Spinal cord (tissue), 10 donors: Measurements from ENCODE around the gene GYS2. TPM values are rescaled to one million over a fixed set of nuclear protein-coding genes. Genes with fewer than 3 reads are reported as not detected.
"Not testable (repeated sequence)": the region's sequence is repeated elsewhere in the genome, so short reads cannot be mapped to it uniquely, and the experiment has no call there.

ENCODE experiments used
- DNase-seq, 6 donors: peaks; one replicate each; pipeline versions ENCODE4 v3.0.0 to v3.0.0-alpha.2; 2013 to 2015; ENCODE audit warnings: low spot score in 6 of 6, low read depth in 4 of 6
- H3K27ac ChIP-seq: one replicate; pipeline ENCODE4 v1.5.1; 2013; ENCODE audit warnings: low read depth, low read length, control low read depth
- H3K27me3 ChIP-seq: one replicate; pipeline ENCODE4 v1.6.1; 2013; ENCODE audit warnings: low read length; ENCODE audit not compliant: control insufficient read depth, insufficient read depth
- H3K36me3 ChIP-seq: one replicate; pipeline ENCODE4 v1.6.1; 2013; ENCODE audit warnings: low read length; ENCODE audit not compliant: control insufficient read depth, insufficient read depth
- H3K4me1 ChIP-seq: one replicate; pipeline ENCODE4 v1.6.1; 2013; ENCODE audit warnings: low read length; ENCODE audit not compliant: control insufficient read depth, insufficient read depth
- H3K4me3 ChIP-seq: one replicate; pipeline ENCODE4 v1.5.1; 2013; ENCODE audit warnings: low read depth, low read length, control low read depth
- H3K9me3 ChIP-seq: one replicate; pipeline ENCODE4 v1.6.1; 2013; ENCODE audit warnings: low read length; ENCODE audit not compliant: control insufficient read depth, insufficient read depth
- WGBS: methylation state at CpG from one replicate; pipeline ENCODE4 v1.1.5; 2013; ENCODE audit warnings: missing lambda C conversion rate; ENCODE audit not compliant: insufficient coverage; 5-methylcytosine and 5-hydroxymethylcytosine counted together
- long read RNA-seq, 4 donors: transcript quantifications; one replicate each; lab custom pipeline, GENCODE V29; 2026
- polyA plus RNA-seq, 2 donors: library from polyadenylated mRNA; unstranded; fragments of 120-200 nt; gene quantifications; one replicate each; pipeline ENCODE4 v1.2.1, GENCODE V29; 2013; ENCODE audit not compliant: insufficient read length in 2 of 2
- total RNA-seq, 2 donors: library from RNA; depleted of rRNA in 1 of 2; stranded (reverse); fragments of 120-200 nt in 1 of 2; fragments of >200 nt in 1 of 2; gene quantifications; one replicate each; pipeline versions ENCODE4 v1.2.3 to v1.2.4, GENCODE V29; 2013 to 2014
- donor health status: healthy.

GYS2 gene
- total RNA-seq (under 1 TPM in 1 of 2 donors, not detected in 1; 0.06 TPM), polyA plus RNA-seq (under 1 TPM in 1 of 2 donors, not detected in 1; 0.18 TPM)
- long read RNA-seq, donor 1: 0 reads
- long read RNA-seq, donor 2: 0 reads
- long read RNA-seq, donor 3: 0 reads
- long read RNA-seq, donor 4: 0 reads

DNA sequence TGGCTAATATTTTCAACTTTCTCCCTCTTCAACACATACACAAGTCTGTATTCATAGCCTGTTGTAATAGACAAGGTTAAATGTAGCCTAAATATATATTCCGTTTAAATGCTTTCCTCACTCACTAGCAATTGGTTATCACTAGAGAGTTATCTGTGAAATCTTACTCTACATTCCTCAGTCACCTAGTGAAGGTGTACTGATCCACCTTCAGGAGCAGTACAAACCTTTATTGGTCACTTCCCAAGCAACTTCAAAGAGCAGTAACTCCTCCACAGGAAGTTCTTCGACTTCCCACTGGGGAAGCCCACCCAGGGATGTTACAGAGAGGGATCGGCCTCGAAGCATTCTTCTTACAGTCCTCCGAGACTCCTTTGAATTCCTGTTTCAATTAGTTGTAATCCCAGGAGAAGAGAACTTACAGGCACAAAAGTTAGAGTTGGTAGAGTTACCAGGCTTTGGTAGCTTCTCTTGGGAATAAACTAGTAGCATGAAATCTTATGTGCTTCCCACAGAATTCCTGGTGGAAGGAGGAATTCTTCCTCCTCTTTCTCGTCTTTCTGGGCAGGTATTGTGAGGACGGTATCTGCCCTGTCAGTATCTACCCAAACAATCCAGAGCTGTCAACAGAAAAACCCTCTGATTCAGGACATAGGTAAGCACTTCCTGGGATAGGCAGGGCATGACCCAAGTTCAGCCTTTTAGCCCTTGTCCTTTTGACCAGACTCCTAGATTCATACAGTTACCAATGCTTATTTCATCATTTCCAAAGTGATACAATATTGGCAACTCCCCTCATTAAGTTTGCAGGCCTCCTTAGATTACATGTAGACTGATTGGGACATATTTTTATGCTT, at the start of gene GYS2:
Gene GYS2 (minus strand): TSS at position 603 of the 857 bp plus-strand sequence. CDS start 255 bp downstream, at position 348.
- no peak within 1 kb of the TSS for H3K4me3 ChIP-seq
- DNase-seq: no peak
- no peaks in the 10 kb centered on the region for H3K4me1 ChIP-seq
- 67% methylated on average over 1 of the region's 7 CpGs for WGBS
- no peak within 1 kb of the TSS for H3K27ac ChIP-seq
- no peaks in the 10 kb centered on the region for H3K9me3 ChIP-seq
- no peaks in the 10 kb centered on the region for H3K27me3 ChIP-seq
- no peaks in the 10 kb centered on the region for H3K36me3 ChIP-seq

DNA sequence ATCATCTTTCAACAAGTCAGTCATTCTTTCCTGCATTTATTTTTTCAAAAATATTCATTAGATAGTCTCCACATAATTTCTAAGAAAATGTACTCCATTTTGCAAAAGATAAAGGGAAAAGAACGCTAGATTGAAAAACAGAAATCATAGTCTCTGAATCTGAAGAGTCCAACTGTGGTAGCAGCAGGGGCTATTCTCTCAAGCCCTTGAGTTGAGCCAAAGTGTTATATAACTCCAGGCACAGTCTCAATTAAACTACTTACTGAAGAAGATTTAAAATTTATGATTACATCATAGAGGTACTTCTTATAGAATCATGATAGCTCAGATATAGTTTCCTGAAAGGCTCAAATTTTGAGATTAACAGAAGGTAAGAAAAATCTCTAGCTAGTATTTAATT, 47.2 kb upstream of the GYS2 start:
- no CpG with 5 or more reads among the region's 1 CpG for WGBS
- Histone ChIP-seq H3K27ac (no peak overlapping the region), H3K4me3 (no peak overlapping the region), H3K4me1 (no peaks in the 10 kb centered on the region), H3K36me3 (peaks cover 16% of the 10 kb centered on the region), H3K27me3 (no peaks in the 10 kb centered on the region), H3K9me3 (no peaks in the 10 kb centered on the region)
- DNase-seq: no peak

DNA sequence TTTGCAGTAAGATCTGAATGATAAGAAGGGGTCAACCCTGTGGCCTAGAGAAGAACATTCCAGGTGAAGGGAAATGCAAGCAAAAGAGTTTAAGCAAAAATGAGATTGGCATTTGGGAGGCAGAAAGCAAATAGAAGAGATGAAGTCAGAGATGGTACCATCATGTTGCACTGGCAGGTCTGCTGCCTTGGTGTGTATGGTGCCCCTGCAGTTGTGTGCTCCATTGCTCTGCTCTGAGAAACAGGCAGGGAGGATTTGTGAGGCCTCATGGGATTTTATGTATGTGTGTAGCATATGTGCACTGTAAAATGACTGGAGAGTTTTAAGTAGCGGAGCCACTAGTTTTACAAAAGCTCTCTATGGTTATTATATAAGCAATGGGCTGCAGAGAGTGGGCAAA, 46.4 kb upstream of the GYS2 start:
- no peaks in the 10 kb centered on the region for H3K9me3 ChIP-seq
- no peak for DNase-seq
- no peak overlapping the region for H3K27ac ChIP-seq
- no peaks in the 10 kb centered on the region for H3K27me3 ChIP-seq
- no peak overlapping the region for H3K4me3 ChIP-seq
- H3K36me3 ChIP-seq: peaks cover 19% of the 10 kb centered on the region
- no peaks in the 10 kb centered on the region for H3K4me1 ChIP-seq
- WGBS: no CpG with 5 or more reads among the region's 1 CpG

DNA sequence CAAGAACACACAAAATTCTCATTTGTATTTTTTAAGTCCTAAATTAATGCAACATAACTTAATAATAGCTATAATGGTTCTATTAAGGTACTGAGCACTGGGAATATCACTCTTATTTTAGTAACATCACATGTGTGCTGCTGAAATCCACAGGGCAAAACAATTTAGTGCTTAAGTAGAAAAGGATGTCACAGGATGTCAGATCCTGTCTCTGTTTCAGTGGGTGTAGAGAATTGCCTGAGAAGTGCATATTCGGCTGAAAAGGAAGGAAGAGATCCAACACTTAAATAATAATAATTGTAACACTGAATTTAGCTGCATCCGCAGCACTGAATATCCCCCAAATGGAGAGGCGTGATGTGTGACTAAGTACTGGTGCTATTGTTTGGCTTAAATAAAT, 44.4 kb upstream of the GYS2 start:
- Histone ChIP-seq H3K9me3 (no peaks in the 10 kb centered on the region), H3K36me3 (peaks cover 25% of the 10 kb centered on the region), H3K4me3 (no peak overlapping the region), H3K27me3 (no peaks in the 10 kb centered on the region), H3K4me1 (no peaks in the 10 kb centered on the region), H3K27ac (no peak overlapping the region)
- DNase-seq: no peak
- WGBS: no CpG with 5 or more reads among the region's 3 CpGs

DNA sequence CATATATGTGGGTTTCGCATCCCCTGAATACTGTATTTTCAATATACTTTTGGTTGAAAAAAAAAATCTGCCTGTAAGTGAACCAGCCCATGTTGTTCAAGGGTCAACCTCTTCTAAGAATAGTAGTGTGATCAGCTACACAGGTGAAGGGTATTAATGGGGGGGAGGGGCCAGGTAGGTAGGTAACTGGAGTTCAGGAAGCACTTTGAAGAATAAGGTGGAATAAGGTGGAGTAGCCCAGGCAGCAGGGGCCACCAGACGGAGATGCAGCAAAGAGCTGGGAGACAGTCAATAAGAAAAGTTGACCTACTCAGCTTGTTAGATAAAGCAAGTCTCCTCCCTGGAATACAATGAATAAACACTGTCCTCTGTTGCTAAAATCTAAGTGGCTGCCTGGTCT, 43.7 kb upstream of the GYS2 start:
- Histone ChIP-seq H3K4me1 (no peaks in the 10 kb centered on the region), H3K27me3 (no peaks in the 10 kb centered on the region), H3K4me3 (no peak overlapping the region), H3K27ac (no peak overlapping the region), H3K36me3 (peaks cover 25% of the 10 kb centered on the region), H3K9me3 (no peaks in the 10 kb centered on the region)
- WGBS: no CpG with 5 or more reads among the region's 2 CpGs
- no peak for DNase-seq

DNA sequence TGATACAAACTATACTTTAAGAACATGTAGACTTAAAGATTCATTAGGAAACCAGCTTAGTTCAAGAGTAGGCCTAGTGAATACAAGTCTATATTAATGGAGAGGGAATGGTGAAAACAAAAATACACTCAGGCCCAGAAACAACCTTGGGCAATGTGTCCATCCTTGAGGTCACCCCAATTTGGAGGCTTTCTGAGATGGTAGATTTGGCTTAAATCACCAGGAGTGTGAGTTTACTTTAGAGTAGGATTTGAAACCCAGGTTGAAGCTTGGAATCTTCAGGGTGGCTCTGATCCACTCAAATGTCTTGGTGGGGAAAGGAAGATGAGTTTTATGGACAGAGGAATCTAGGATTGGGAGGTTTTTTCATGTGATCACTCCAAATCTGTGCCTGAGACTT, 42.5 kb upstream of the GYS2 start:
- no peak overlapping the region for H3K27ac ChIP-seq

DNA sequence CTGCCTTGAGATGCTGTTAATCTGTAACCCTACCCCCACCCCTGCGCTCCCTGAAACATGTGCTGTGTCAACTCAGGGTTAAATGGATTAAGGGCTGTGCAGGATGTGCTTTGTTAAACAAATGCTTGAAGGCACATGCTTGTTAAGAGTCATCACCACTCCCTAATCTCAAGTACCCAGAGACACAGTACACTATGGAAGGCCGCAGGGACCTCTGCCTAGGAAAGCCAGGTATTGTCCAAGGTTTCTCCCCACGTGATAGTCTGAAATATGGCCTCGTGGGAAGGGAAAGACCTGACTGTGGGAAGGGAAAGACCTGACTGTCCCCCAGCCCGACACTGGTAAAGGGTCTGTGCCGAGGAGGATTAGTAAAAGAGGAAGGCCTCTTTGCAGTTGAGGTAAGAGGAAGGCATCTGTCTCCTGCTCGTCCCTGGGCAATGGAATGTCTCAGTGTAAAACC, 40.4 kb upstream of the GYS2 start:
- peaks cover 22% of the 10 kb centered on the region for H3K36me3 ChIP-seq
- WGBS: 58% methylated on average over 2 of the region's 7 CpGs

More for the DNA sequence above, 42.5 kb upstream of the GYS2 start:
- H3K4me1 ChIP-seq: no peaks in the 10 kb centered on the region
- no peaks in the 10 kb centered on the region for H3K27me3 ChIP-seq
- no peak for DNase-seq
- peaks cover 25% of the 10 kb centered on the region for H3K36me3 ChIP-seq
- no peaks in the 10 kb centered on the region for H3K9me3 ChIP-seq
- no peak overlapping the region for H3K4me3 ChIP-seq

DNA sequence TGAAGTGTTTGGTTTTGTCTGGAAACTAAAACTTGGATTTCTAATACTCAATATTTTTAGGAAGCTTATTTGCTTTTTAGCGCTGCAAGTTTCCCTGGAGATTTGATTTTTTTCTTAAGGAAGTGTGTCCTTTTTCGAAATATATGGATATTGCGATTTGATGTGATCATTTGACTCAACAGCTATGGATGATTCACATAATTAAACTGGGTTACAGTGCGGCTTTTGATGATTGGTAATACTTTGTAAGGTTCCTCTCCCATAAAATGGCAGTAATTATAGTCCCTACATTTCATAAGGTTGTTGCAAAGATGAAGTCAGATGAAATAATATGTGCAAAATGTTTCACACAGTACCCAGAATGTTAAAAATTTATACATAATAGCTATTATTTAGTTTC, 39.9 kb upstream of the GYS2 start:
- Histone ChIP-seq H3K36me3 (peaks cover 22% of the 10 kb centered on the region), H3K4me1 (no peaks in the 10 kb centered on the region), H3K27ac (no peak overlapping the region), H3K27me3 (no peaks in the 10 kb centered on the region), H3K4me3 (no peak overlapping the region), H3K9me3 (no peaks in the 10 kb centered on the region)
- DNase-seq: no peak
- WGBS: no CpG with 5 or more reads among the region's 4 CpGs

More for the DNA sequence above, 40.4 kb upstream of the GYS2 start:
- H3K27ac ChIP-seq, H3K4me3 ChIP-seq, DNase-seq, H3K9me3 ChIP-seq, H3K27me3 ChIP-seq, H3K4me1 ChIP-seq: not testable (repeated sequence)

DNA sequence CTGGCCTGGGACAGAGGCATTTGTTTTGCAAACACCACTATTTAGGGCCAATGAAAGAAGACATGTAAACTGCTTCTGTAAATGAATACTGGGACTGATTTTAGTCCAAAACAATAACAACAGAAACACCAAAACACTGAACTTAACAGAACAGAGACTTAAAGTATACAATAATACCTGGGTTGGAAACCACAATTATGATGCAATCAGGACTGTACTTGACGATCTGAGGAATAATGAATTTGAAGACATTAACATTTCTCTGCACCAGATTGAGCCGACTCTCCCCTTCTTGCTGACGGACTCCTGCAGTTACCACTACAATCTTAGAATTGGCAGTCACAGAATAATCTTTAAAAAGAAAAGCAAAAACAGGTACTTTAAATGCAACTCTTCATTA, 39.1 kb upstream of the GYS2 start:
- no CpG with 5 or more reads among the region's 3 CpGs for WGBS
- peaks cover 22% of the 10 kb centered on the region for H3K36me3 ChIP-seq
- no peak for DNase-seq
- H3K4me3 ChIP-seq: no peak overlapping the region
- H3K9me3 ChIP-seq: no peaks in the 10 kb centered on the region
- H3K27ac ChIP-seq: no peak overlapping the region
- no peaks in the 10 kb centered on the region for H3K4me1 ChIP-seq
- no peaks in the 10 kb centered on the region for H3K27me3 ChIP-seq
